HEK293 (cell line): ENCODE measurements around the gene GPER1.

Experiments used
- CTCF ChIA-PET: fragments of 350-600 bp; formaldehyde crosslinking; extraction: SDS; loops from one replicate; lab custom pipeline; 2021; ENCODE audit warnings: antibody characterized with exemption; lab: Yijun Ruan, JAX
- POLR2A ChIA-PET: fragments of 300-600 bp; formaldehyde crosslinking; extraction: SDS; loops from one replicate; lab custom pipeline; 2020; ENCODE audit warnings: antibody characterized with exemption, inconsistent platforms; lab: Yijun Ruan, JAX
- H3K27ac ChIP-seq: fragments of 200-500 bp; sonication (Bioruptor generic); 2 replicates; pipeline ENCODE4 v1.5.1; 2014; ENCODE audit warnings: low read depth, low read length, control low read depth, inconsistent platforms; ENCODE audit errors: extremely low read depth
- H3K36me3 ChIP-seq, 2 experiments: fragments of 200-500 bp in 1 of 2; sonication (Bioruptor generic) in 1 of 2; 1 replicate in 1 of 2; 2 replicates in 1 of 2; pipeline ENCODE4 v1.5.1; 2014 to 2017; ENCODE audit warnings: inconsistent platforms in 2 of 2, low read length in 2 of 2; ENCODE audit not compliant: control insufficient read depth in 2 of 2, insufficient read depth in 1 of 2
- H3K4me1 ChIP-seq: fragments of 200-500 bp; sonication (Bioruptor generic); 2 replicates; pipeline ENCODE4 v1.5.1; 2014; ENCODE audit warnings: mild to moderate bottlenecking, low read length, inconsistent platforms; ENCODE audit not compliant: control insufficient read depth, insufficient read depth
- H3K4me3 ChIP-seq: 2 replicates; pipeline ENCODE4 v1.5.1; 2011; ENCODE audit warnings: low read depth, mild to moderate bottlenecking, control low read depth, low read length, moderate library complexity
- H3K9me3 ChIP-seq: fragments of 200-500 bp; sonication (Bioruptor generic); 2 replicates; pipeline ENCODE4 v1.5.1; 2014; ENCODE audit warnings: low read depth, low read length, inconsistent platforms; ENCODE audit not compliant: control insufficient read depth, insufficient read depth
- EGR2 ChIP-seq: fragments of 450-650 bp; formaldehyde crosslinking; IDR thresholded peaks from 2 replicates; pipeline ENCODE4 v1.5.1; 2016; ENCODE audit warnings: low read depth, missing biosample characterization, missing genetic modification characterization
- KLF1 ChIP-seq: fragments of 450-650 bp; formaldehyde crosslinking; IDR thresholded peaks from 2 replicates; pipeline ENCODE4 v1.5.1; 2016; ENCODE audit warnings: missing biosample characterization, missing genetic modification characterization
- KLF10 ChIP-seq: fragments of 450-650 bp; IDR thresholded peaks from 2 replicates; pipeline ENCODE4 v1.5.1; 2018; ENCODE audit warnings: missing biosample characterization, mild to moderate bottlenecking, missing genetic modification characterization
- KLF16 ChIP-seq: fragments of 450-650 bp; formaldehyde crosslinking; IDR thresholded peaks from 2 replicates; pipeline ENCODE4 v1.5.1; 2017; ENCODE audit warnings: missing biosample characterization, missing genetic modification characterization
- PRDM10 ChIP-seq: fragments of 450-650 bp; formaldehyde crosslinking; IDR thresholded peaks from 2 replicates; pipeline ENCODE4 v1.5.1; 2016; ENCODE audit warnings: missing biosample characterization, missing genetic modification characterization
- YY1 ChIP-seq: fragments of 450-650 bp; formaldehyde crosslinking; IDR thresholded peaks from 2 replicates; pipeline ENCODE4 v1.5.1; 2018; ENCODE audit warnings: missing biosample characterization, missing genetic modification characterization
- ZBTB1 ChIP-seq: fragments of 450-650 bp; formaldehyde crosslinking; IDR thresholded peaks from 2 replicates; pipeline ENCODE4 v1.5.1; 2016; ENCODE audit warnings: missing biosample characterization, missing genetic modification characterization
- ZBTB48 ChIP-seq: fragments of 450-650 bp; formaldehyde crosslinking; IDR thresholded peaks from 2 replicates; pipeline ENCODE4 v1.5.1; 2016; ENCODE audit warnings: missing biosample characterization, missing genetic modification characterization
- ZBTB49 ChIP-seq: fragments of 450-650 bp; formaldehyde crosslinking; IDR thresholded peaks from 2 replicates; pipeline ENCODE4 v1.5.1; 2016; ENCODE audit warnings: missing biosample characterization, missing genetic modification characterization, low read depth
- ZFP37 ChIP-seq: fragments of 450-650 bp; formaldehyde crosslinking; IDR thresholded peaks from 2 replicates; pipeline ENCODE4 v1.5.1; 2016; ENCODE audit warnings: missing biosample characterization, missing genetic modification characterization
- ZIC2 ChIP-seq: fragments of 450-650 bp; formaldehyde crosslinking; IDR thresholded peaks from 2 replicates; pipeline ENCODE4 v1.5.1; 2016; ENCODE audit warnings: missing biosample characterization, missing genetic modification characterization
- ZNF10 ChIP-seq: fragments of 450-650 bp; formaldehyde crosslinking; IDR thresholded peaks from 2 replicates; pipeline ENCODE4 v1.5.1; 2017; ENCODE audit warnings: missing biosample characterization, missing genetic modification characterization
- ZNF132 ChIP-seq: fragments of 450-650 bp; formaldehyde crosslinking; IDR thresholded peaks from 2 replicates; pipeline ENCODE4 v1.5.1; 2017; ENCODE audit warnings: missing biosample characterization, missing genetic modification characterization, borderline replicate concordance
- ZNF138 ChIP-seq: fragments of 450-650 bp; formaldehyde crosslinking; IDR thresholded peaks from 2 replicates; pipeline ENCODE4 v1.5.1; 2016; ENCODE audit warnings: missing biosample characterization, missing genetic modification characterization, borderline replicate concordance
- ZNF155 ChIP-seq: fragments of 450-650 bp; formaldehyde crosslinking; IDR thresholded peaks from 2 replicates; pipeline ENCODE4 v1.5.1; 2016; ENCODE audit warnings: missing biosample characterization, missing genetic modification characterization
- ZNF211 ChIP-seq: fragments of 450-650 bp; formaldehyde crosslinking; IDR thresholded peaks from 2 replicates; pipeline ENCODE4 v1.5.1; 2016; ENCODE audit warnings: low read depth, missing biosample characterization, missing genetic modification characterization
- ZNF239 ChIP-seq: fragments of 450-650 bp; formaldehyde crosslinking; IDR thresholded peaks from 2 replicates; pipeline ENCODE4 v1.5.1; 2016; ENCODE audit warnings: missing biosample characterization, missing genetic modification characterization
- ZNF302 ChIP-seq: fragments of 450-650 bp; formaldehyde crosslinking; IDR thresholded peaks from 2 replicates; pipeline ENCODE4 v1.5.1; 2016; ENCODE audit warnings: missing biosample characterization, missing genetic modification characterization, low read depth
- ZNF513 ChIP-seq: fragments of 450-650 bp; IDR thresholded peaks from 2 replicates; pipeline ENCODE4 v1.5.1; 2018; ENCODE audit warnings: missing biosample characterization, missing genetic modification characterization
- ZNF580 ChIP-seq: fragments of 450-650 bp; formaldehyde crosslinking; IDR thresholded peaks from 2 replicates; pipeline ENCODE4 v1.5.1; 2016; ENCODE audit warnings: missing biosample characterization, missing genetic modification characterization
- ZNF600 ChIP-seq: fragments of 450-650 bp; formaldehyde crosslinking; IDR thresholded peaks from 2 replicates; pipeline ENCODE4 v1.5.1; 2016; ENCODE audit warnings: missing biosample characterization, missing genetic modification characterization
- ZNF660 ChIP-seq: fragments of 450-650 bp; IDR thresholded peaks from 2 replicates; pipeline ENCODE4 v1.5.1; 2018; ENCODE audit warnings: missing biosample characterization, mild to moderate bottlenecking, missing genetic modification characterization
- ZNF677 ChIP-seq: fragments of 450-650 bp; IDR thresholded peaks from 2 replicates; pipeline ENCODE4 v1.5.0; 2018; ENCODE audit warnings: missing biosample characterization, mild to moderate bottlenecking, missing genetic modification characterization, moderate library complexity
- ZNF776 ChIP-seq: fragments of 450-650 bp; formaldehyde crosslinking; IDR thresholded peaks from 2 replicates; pipeline ENCODE4 v1.5.0; 2017; ENCODE audit warnings: missing biosample characterization, missing genetic modification characterization, borderline replicate concordance
- ZNF837 ChIP-seq: fragments of 450-650 bp; formaldehyde crosslinking; IDR thresholded peaks from 2 replicates; pipeline ENCODE4 v1.5.1; 2016; ENCODE audit warnings: missing biosample characterization, missing genetic modification characterization
- ZNF843 ChIP-seq: fragments of 450-650 bp; formaldehyde crosslinking; IDR thresholded peaks from 2 replicates; pipeline ENCODE4 v1.5.1; 2016; ENCODE audit warnings: missing biosample characterization, missing genetic modification characterization
- TF ChIP-seq, protein P1 (sequence below): fragments of 450-650 bp; formaldehyde crosslinking; IDR thresholded peaks from 2 replicates; pipeline ENCODE4 v1.5.1; 2016; ENCODE audit warnings: missing biosample characterization, missing genetic modification characterization

The GPER1 gene

DNA sequence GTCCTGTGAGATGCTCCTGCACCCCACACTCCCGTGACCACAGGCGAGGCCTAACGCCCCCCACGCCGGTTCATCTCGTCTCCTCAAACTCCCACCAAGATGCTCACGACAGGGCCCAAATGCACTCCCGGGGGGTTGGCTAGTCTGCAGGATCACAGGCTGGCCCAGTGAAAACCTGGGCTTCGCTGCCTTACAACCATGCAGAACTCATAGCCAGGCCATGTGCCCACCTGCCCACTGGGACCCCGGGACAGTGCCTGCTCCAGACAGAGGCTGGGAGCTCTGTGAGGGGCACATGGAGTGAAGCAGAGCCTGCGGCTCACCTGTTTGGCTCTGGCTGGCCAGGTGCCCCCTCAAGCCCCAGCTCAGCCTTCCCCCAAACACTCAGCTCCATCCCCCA, 9.4 kb upstream of the GPER1 start:
- TF ChIP-seq ZNF677 (no peak), KLF16 (tag by site-specific recombination) (no peak), ZNF132 (no peak), ZNF580 (tag by site-specific recombination) (no peak), ZNF138 (tag by site-specific recombination) (no peak), ZFP37 (no peak), ZNF600 (tag by site-specific recombination) (no peak), ZNF776 (no peak), ZNF513 (tag by site-specific recombination) (no peak), ZNF211 (tag by site-specific recombination) (no peak), ZNF10 (tag by site-specific recombination) (no peak), KLF10 (no peak), ZBTB48 (no peak), ZBTB1 (tag by site-specific recombination) (no peak), ZIC2 (tag by site-specific recombination) (no peak), YY1 (tag by site-specific recombination) (no peak), ZNF843 (tag by site-specific recombination) (no peak)
- TF ChIP-seq, protein P1, sequence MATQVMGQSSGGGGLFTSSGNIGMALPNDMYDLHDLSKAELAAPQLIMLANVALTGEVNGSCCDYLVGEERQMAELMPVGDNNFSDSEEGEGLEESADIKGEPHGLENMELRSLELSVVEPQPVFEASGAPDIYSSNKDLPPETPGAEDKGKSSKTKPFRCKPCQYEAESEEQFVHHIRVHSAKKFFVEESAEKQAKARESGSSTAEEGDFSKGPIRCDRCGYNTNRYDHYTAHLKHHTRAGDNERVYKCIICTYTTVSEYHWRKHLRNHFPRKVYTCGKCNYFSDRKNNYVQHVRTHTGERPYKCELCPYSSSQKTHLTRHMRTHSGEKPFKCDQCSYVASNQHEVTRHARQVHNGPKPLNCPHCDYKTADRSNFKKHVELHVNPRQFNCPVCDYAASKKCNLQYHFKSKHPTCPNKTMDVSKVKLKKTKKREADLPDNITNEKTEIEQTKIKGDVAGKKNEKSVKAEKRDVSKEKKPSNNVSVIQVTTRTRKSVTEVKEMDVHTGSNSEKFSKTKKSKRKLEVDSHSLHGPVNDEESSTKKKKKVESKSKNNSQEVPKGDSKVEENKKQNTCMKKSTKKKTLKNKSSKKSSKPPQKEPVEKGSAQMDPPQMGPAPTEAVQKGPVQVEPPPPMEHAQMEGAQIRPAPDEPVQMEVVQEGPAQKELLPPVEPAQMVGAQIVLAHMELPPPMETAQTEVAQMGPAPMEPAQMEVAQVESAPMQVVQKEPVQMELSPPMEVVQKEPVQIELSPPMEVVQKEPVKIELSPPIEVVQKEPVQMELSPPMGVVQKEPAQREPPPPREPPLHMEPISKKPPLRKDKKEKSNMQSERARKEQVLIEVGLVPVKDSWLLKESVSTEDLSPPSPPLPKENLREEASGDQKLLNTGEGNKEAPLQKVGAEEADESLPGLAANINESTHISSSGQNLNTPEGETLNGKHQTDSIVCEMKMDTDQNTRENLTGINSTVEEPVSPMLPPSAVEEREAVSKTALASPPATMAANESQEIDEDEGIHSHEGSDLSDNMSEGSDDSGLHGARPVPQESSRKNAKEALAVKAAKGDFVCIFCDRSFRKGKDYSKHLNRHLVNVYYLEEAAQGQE (tag by site-specific recombination), result no peak
- Histone ChIP-seq H3K9me3 (no peaks in the 10 kb centered on the region), H3K4me3 (no peak overlapping the region), H3K4me1 (peaks cover 8% of the 10 kb centered on the region), H3K36me3 (no peaks in the 10 kb centered on the region), H3K27ac (no peak overlapping the region)
- CTCF ChIA-PET, result interaction anchor here (1.2 kb wide), 2 partner anchors 34 to 85 kb away, joined by 3 to 4 read pairs; partner anchors contain the start of gene GPR146
- POLR2A ChIA-PET, result no interaction called here

DNA sequence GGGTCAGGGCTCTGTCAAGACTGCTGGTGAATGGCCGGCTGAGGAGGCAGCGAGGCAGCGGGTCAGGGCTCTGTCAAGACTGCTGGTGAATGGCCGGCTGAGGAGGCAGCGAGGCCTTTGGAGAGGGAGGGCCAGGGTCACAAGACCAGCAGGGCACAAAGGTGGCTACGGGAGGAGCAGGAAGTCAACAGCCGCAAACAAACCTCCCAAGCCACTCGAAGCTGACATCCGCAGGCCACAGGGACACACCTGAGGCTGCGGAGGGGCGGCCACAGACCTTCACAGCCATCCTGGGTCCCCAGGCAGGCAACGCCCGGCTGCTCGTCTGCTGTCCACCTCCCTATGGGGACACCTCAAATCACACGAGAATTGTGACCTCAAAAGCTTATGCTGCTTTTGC, 8.9 kb upstream of the GPER1 start:
- Histone ChIP-seq H3K36me3 (no peaks in the 10 kb centered on the region), H3K4me1 (peaks cover 8% of the 10 kb centered on the region), H3K9me3 (no peaks in the 10 kb centered on the region), H3K27ac (no peak overlapping the region), H3K4me3 (no peak overlapping the region)
- ChIA-PET CTCF (interaction anchor here (1.0 to 1.8 kb wide), 3 partner anchors 13 to 105 kb away, joined by 3 to 8 read pairs (median 4); no protein-coding TSS in a partner anchor), POLR2A (no interaction called here)
- no peak for TF ChIP-seq ZNF239 (tag by site-specific recombination)
- no peak for TF ChIP-seq ZNF660 (tag by site-specific recombination)
- TF ChIP-seq ZNF155 (tag by site-specific recombination), result no peak
- no peak for TF ChIP-seq ZNF837 (tag by site-specific recombination)
- TF ChIP-seq EGR2, result no peak
- no peak for TF ChIP-seq KLF1 (tag by site-specific recombination)
- TF ChIP-seq ZNF843 (tag by site-specific recombination), result no peak
- TF ChIP-seq PRDM10, result no peak
- TF ChIP-seq ZBTB49, result no peak
- TF ChIP-seq ZNF302 (tag by site-specific recombination), result no peak
